ENCODE results near the gene SREBF1.

DNA sequence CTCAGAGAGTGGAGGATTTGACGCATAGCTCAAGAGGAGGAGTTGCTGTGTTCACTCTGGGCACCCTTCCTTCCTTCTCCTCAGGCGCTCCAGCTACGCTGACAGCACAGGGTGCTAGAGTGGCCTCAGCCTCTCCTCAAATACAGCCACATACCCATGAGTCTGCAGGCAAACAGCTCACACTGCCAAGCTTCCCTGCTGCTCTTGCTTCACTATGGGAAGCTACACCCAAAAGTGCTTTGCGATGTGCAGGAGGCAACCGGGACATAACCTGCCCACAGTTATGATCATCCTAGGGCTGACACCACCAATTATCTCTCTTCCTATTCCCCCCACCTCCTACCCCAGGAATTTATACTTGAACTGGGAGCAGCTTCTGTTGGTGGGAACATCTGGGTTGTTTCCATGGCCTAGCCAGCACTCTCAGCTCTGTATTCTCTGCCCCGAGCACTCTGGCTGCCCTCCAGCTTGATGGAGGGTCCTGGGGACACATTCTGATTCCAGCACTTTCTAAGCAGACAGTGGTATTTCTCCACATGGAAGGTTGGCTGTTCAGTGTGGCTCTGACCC is 40.3 kb upstream of the SREBF1 start:
- no peak for TF ChIP-seq FOXK2 (IDR thresholded peaks at IDR 0.05)
- TF ChIP-seq TARDBP (IDR thresholded peaks at IDR 0.05): no peak
